Karpas-422 (cell line): Measurements from ENCODE around the gene MAB21L4. TPM values are rescaled to one million over a fixed set of nuclear protein-coding genes. Genes with fewer than 3 reads are reported as not detected.

Source experiments
- DNase-seq: peaks from one replicate; pipeline ENCODE4 v3.0.0-alpha.2; 2015
- H2AFZ ChIP-seq: fragments of 200-600 bp; sonication (generic); 2 replicates; pipeline ENCODE4 v1.6.1; 2014; ENCODE audit warnings: antibody characterized with exemption, low read length, mixed read lengths
- H3K27ac ChIP-seq: fragments of 200-600 bp; sonication (generic); 2 replicates; pipeline ENCODE4 v1.5.1; 2014; ENCODE audit warnings: mild to moderate bottlenecking, low read length, moderate library complexity
- H3K27me3 ChIP-seq: fragments of 200-600 bp; sonication (generic); 2 replicates; pipeline ENCODE4 v1.6.1; 2014; ENCODE audit warnings: low read length, mixed read lengths
- H3K36me3 ChIP-seq: fragments of 200-600 bp; sonication (generic); 2 replicates; pipeline ENCODE4 v1.6.1; 2014; ENCODE audit warnings: low read length, mixed read lengths; ENCODE audit not compliant: insufficient read depth
- H3K4me1 ChIP-seq: fragments of 200-600 bp; sonication (generic); 2 replicates; pipeline ENCODE4 v1.6.1; 2014; ENCODE audit warnings: mild to moderate bottlenecking, low read length, mixed read lengths
- H3K4me2 ChIP-seq: fragments of 200-600 bp; sonication (generic); 2 replicates; pipeline ENCODE4 v1.6.1; 2014; ENCODE audit warnings: low read length, low read depth, mild to moderate bottlenecking; ENCODE audit not compliant: poor library complexity, severe bottlenecking
- H3K4me3 ChIP-seq: fragments of 200-600 bp; sonication (generic); 2 replicates; pipeline ENCODE4 v1.5.1; 2014; ENCODE audit warnings: mild to moderate bottlenecking, antibody characterized with exemption, low read length, mixed read lengths
- H3K79me2 ChIP-seq: fragments of 200-600 bp; sonication (generic); 2 replicates; pipeline ENCODE4 v1.6.1; 2014; ENCODE audit warnings: mild to moderate bottlenecking, low read length, mixed read lengths
- H3K9ac ChIP-seq: fragments of 200-600 bp; sonication (generic); 2 replicates; pipeline ENCODE4 v1.6.0; 2014; ENCODE audit warnings: low read length
- H3K9me2 ChIP-seq: fragments of 200-600 bp; sonication (generic), shearing (Covaris generic); replicated peaks from 2 replicates; pipeline ENCODE4 v1.6.0; 2014; ENCODE audit warnings: mild to moderate bottlenecking, low read length, moderate library complexity; ENCODE audit not compliant: insufficient read depth
- H3K9me3 ChIP-seq: fragments of 300-700, 200-600 bp; sonication (generic); 2 replicates; pipeline ENCODE4 v1.6.1; 2014; ENCODE audit warnings: low read length, mixed read lengths
- H4K20me1 ChIP-seq: fragments of 200-600 bp; sonication (generic); 2 replicates; pipeline ENCODE4 v1.6.1; 2014; ENCODE audit warnings: mild to moderate bottlenecking, antibody characterized with exemption, low read length, low read depth; ENCODE audit not compliant: insufficient read depth
- total RNA-seq: library from RNA; depleted of rRNA; stranded (reverse); fragments of >200 nt; shearing (Covaris generic); gene quantifications from 2 replicates; pipeline ENCODE4 v1.2.3, GENCODE V29; 2014; ENCODE audit warnings: low replicate concordance

The MAB21L4 gene
- total RNA-seq, 1 experiment from 2014 or later: not detected

GRCh38 chr2:240869109-240869955, 26.6 kb downstream of the MAB21L4 start:
- no peaks in the 10 kb centered on the region for H3K36me3 ChIP-seq
- H3K9me2 ChIP-seq: no peaks in the 10 kb centered on the region
- no peak overlapping the region for H3K4me2 ChIP-seq
- no peak for DNase-seq
- H4K20me1 ChIP-seq: peaks cover 4% of the 10 kb centered on the region; the same call in 1 of the 2 replicates
- peaks cover 3% of the 10 kb centered on the region for H3K4me1 ChIP-seq
- H3K79me2 ChIP-seq: no peaks in the 10 kb centered on the region
- H3K4me3 ChIP-seq: no peak overlapping the region
- H2AFZ ChIP-seq: no peak overlapping the region
- no peak overlapping the region for H3K27ac ChIP-seq
- no peak overlapping the region for H3K9ac ChIP-seq
- H3K9me3 ChIP-seq: no peaks in the 10 kb centered on the region
- no peaks in the 10 kb centered on the region for H3K27me3 ChIP-seq

GRCh38 chr2:240868286-240869108, 27.5 kb downstream of the MAB21L4 start, which contains the start of gene AGXT:
Gene AGXT, plus strand, starts transcription at chr2:240868824. Its CDS starts 42 bp downstream, at chr2:240868866.
- no peak within 1 kb of the TSS for H3K4me2 ChIP-seq
- H3K27ac ChIP-seq: no peak within 1 kb of the TSS
- H3K36me3 ChIP-seq: no peaks in the 10 kb centered on the region

GRCh38 chr2:240865391-240865790, 30.6 kb downstream of the MAB21L4 start:
- Histone ChIP-seq H3K36me3 (no peaks in the 10 kb centered on the region), H3K9ac (no peak overlapping the region), H3K9me3 (no peaks in the 10 kb centered on the region), H3K27ac (no peak overlapping the region), H3K4me1 (no peaks in the 10 kb centered on the region), H3K9me2 (no peaks in the 10 kb centered on the region), H3K79me2 (no peaks in the 10 kb centered on the region), H3K27me3 (no peaks in the 10 kb centered on the region), H3K4me2 (no peak overlapping the region), H4K20me1 (no peaks in the 10 kb centered on the region), H3K4me3 (no peak overlapping the region), H2AFZ (no peak overlapping the region)
- DNase-seq: no peak

More at GRCh38 chr2:240868286-240869108, 27.5 kb downstream of the MAB21L4 start, which contains the start of gene AGXT:
- H3K9me3 ChIP-seq: no peaks in the 10 kb centered on the region
- no peak within 1 kb of the TSS for H3K4me3 ChIP-seq
- H3K9me2 ChIP-seq: no peaks in the 10 kb centered on the region
- no peak within 1 kb of the TSS for H3K9ac ChIP-seq
- no peak for DNase-seq
- no peaks in the 10 kb centered on the region for H3K27me3 ChIP-seq
- H3K79me2 ChIP-seq: no peaks in the 10 kb centered on the region
- peaks cover under 1% of the 10 kb centered on the region; the same call in 1 of the 2 replicates for H4K20me1 ChIP-seq
- no peak within 1 kb of the TSS for H2AFZ ChIP-seq
- no peaks in the 10 kb centered on the region for H3K4me1 ChIP-seq

- H3K79me2 ChIP-seq: no peaks in the 10 kb centered on the region
These were observed 31.5 kb downstream of the MAB21L4 start for GRCh38 chr2:240864475-240864874.

DNA sequence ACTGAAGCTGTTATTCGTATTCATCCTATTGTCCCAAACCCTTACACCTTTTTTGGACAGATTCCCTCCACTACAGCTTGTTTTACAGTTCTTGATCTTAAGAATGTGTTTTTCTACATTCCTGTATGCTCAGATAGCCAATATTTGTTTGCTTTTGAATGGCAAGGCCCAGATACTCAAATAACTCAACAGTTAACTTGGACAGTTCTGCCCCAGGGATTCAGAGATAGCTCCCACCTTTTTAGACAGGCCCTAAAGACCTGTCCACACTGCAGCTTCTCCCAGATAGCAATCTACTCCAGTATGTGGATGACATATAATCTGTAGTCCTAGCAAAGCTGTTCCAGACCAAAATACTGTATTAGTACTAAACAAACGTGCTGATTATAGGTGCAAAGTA, 34.4 kb downstream of the MAB21L4 start:
- Histone ChIP-seq H2AFZ (no peak overlapping the region), H4K20me1 (no peaks in the 10 kb centered on the region), H3K27me3 (no peaks in the 10 kb centered on the region), H3K4me3 (no peak overlapping the region), H3K4me2 (no peak overlapping the region), H3K9me3 (no peaks in the 10 kb centered on the region), H3K4me1 (no peaks in the 10 kb centered on the region), H3K79me2 (no peaks in the 10 kb centered on the region), H3K9me2 (no peaks in the 10 kb centered on the region), H3K9ac (no peak overlapping the region), H3K27ac (no peak overlapping the region), H3K36me3 (no peaks in the 10 kb centered on the region)
- no peak for DNase-seq

More at GRCh38 chr2:240864475-240864874, 31.5 kb downstream of the MAB21L4 start:
- Histone ChIP-seq H2AFZ (no peak overlapping the region), H3K4me1 (no peaks in the 10 kb centered on the region), H3K27ac (no peak overlapping the region), H3K9me2 (no peaks in the 10 kb centered on the region), H3K4me3 (no peak overlapping the region), H4K20me1 (no peaks in the 10 kb centered on the region), H3K9me3 (no peaks in the 10 kb centered on the region), H3K27me3 (no peaks in the 10 kb centered on the region), H3K4me2 (no peak overlapping the region), H3K36me3 (no peaks in the 10 kb centered on the region), H3K9ac (no peak overlapping the region)
- DNase-seq: no peak

- no peak overlapping the region for H3K4me3 ChIP-seq
- H3K36me3 ChIP-seq: no peaks in the 10 kb centered on the region
- H2AFZ ChIP-seq: no peak overlapping the region
- H3K9ac ChIP-seq: no peak overlapping the region
- no peaks in the 10 kb centered on the region for H3K9me2 ChIP-seq
- no peak for DNase-seq
- H3K27me3 ChIP-seq: no peaks in the 10 kb centered on the region
- H3K27ac ChIP-seq: no peak overlapping the region
- no peaks in the 10 kb centered on the region for H3K79me2 ChIP-seq
- H3K9me3 ChIP-seq: no peaks in the 10 kb centered on the region
- no peaks in the 10 kb centered on the region for H3K4me1 ChIP-seq
- no peaks in the 10 kb centered on the region for H4K20me1 ChIP-seq
- no peak overlapping the region for H3K4me2 ChIP-seq
These were observed 37.1 kb downstream of the MAB21L4 start for GRCh38 chr2:240858871-240859270.

GRCh38 chr2:240858321-240858720, 37.6 kb downstream of the MAB21L4 start:
- DNase-seq: no peak
- H4K20me1 ChIP-seq: no peaks in the 10 kb centered on the region
- no peak overlapping the region for H2AFZ ChIP-seq
- no peaks in the 10 kb centered on the region for H3K79me2 ChIP-seq
- no peak overlapping the region for H3K9ac ChIP-seq
- H3K9me3 ChIP-seq: no peaks in the 10 kb centered on the region
- no peaks in the 10 kb centered on the region for H3K4me1 ChIP-seq
- no peak overlapping the region for H3K4me2 ChIP-seq
- H3K27me3 ChIP-seq: no peaks in the 10 kb centered on the region
- no peak overlapping the region for H3K4me3 ChIP-seq
- no peaks in the 10 kb centered on the region for H3K9me2 ChIP-seq
- H3K36me3 ChIP-seq: no peaks in the 10 kb centered on the region
- H3K27ac ChIP-seq: no peak overlapping the region
